Mucosa of descending colon (tissue), 3 donors: ENCODE measurements around the gene CRTAC1. TPM values are rescaled to one million over a fixed set of nuclear protein-coding genes. Genes with fewer than 3 reads are reported as not detected.

Source experiments
- ATAC-seq: fragments of 200-7000 bp; cut with Tn5 transposase; one replicate; pipeline ENCODE4 v1.9.1; 2020; ENCODE audit warnings: mild to moderate bottlenecking, moderate library complexity
- DNase-seq, 3 donors: peaks; one replicate each; pipeline ENCODE4 v3.0.0-alpha.2; 2020
- H3K36me3 ChIP-seq: fragments of 200-600 bp; one replicate; pipeline ENCODE4 v1.8.0; 2021; ENCODE audit warnings: low read depth, mild to moderate bottlenecking
- H3K4me1 ChIP-seq: fragments of 200-600 bp; one replicate; pipeline ENCODE4 v1.8.0; 2021; ENCODE audit warnings: low read depth, mild to moderate bottlenecking
- H3K4me3 ChIP-seq: fragments of 200-600 bp; one replicate; pipeline ENCODE4 v1.8.0; 2021; ENCODE audit warnings: mild to moderate bottlenecking
- H3K9me3 ChIP-seq: fragments of 200-600 bp; one replicate; pipeline ENCODE4 v1.8.0; 2021; ENCODE audit warnings: mild to moderate bottlenecking
- CTCF ChIP-seq: fragments of 200-600 bp; IDR thresholded peaks from one replicate; pipeline ENCODE4 v1.8.0; 2022; ENCODE audit warnings: antibody characterized with exemption, mild to moderate bottlenecking
- intact Hi-C, 2 donors: fragments of 100-400 bp; cut with DNase I in 1 of 2; cut with micrococcal nuclease in 1 of 2; formaldehyde crosslinking; loops; one replicate each; pipeline versions ENCODE4 v1.11.0 to v1.11.1; 2022; cut with DNase I, micrococcal nuclease
- total RNA-seq, 3 donors: library from RNA; stranded (reverse); fragmentation: NEBNext Ultra II Directional in 2 of 3; extraction: Animal tissue kit (Norgen Biotek cat#: 25700) in 2 of 3; gene quantifications; one replicate each; pipeline versions ENCODE4 v1.2.1 to v1.2.4, GENCODE V29; 2021 to 2023
- donor health status: DM: no; HTN: no; CAD: no; lungs with moderate emphysema.
- donor health status: DM: no; HTN: no; CAD: no.
- donor health status: DM: no; HTN: yes; CAD: no.

CRTAC1 gene
- total RNA-seq, 3 donors from 2014 or later = 0.17 to 8.8 (median 1.0) TPM

DNA sequence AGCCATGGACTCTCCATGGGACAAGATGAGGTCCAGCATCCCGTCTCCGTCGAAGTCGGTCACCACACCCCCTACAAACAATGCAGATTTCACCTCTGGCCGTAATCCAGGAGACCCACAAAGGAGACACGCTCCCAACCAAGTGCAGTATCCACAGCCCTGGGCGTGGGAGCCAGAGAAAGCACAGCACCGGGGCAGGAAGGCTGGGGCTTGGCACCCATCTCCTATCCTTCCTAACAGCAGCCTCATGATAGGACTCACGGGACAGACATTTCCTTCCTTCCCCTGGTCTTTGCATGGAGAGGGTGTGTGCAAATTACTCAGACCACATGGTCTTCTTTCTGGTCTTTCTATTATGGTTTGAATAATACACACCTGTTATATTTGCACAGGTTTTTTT, 134.5 kb downstream of the CRTAC1 start:
- intact Hi-C loops = no loop called here
- H3K4me1 ChIP-seq = no peaks in the 10 kb centered on the region
- H3K9me3 ChIP-seq = no peaks in the 10 kb centered on the region
- TF ChIP-seq CTCF = no peak
- no peak overlapping the region for H3K4me3 ChIP-seq
- no peak for DNase-seq
- no peak for ATAC-seq
- no peaks in the 10 kb centered on the region for H3K36me3 ChIP-seq

- DNase-seq (no peak), ATAC-seq (no peak)
- TF ChIP-seq CTCF = no peak
- Histone ChIP-seq H3K36me3 (no peaks in the 10 kb centered on the region), H3K4me3 (no peak overlapping the region), H3K4me1 (no peaks in the 10 kb centered on the region), H3K9me3 (no peaks in the 10 kb centered on the region)
- intact Hi-C loops = no loop called here
Measured at GRCh38 chr10:97895084-97895483, 135.3 kb downstream of the CRTAC1 start.

DNA sequence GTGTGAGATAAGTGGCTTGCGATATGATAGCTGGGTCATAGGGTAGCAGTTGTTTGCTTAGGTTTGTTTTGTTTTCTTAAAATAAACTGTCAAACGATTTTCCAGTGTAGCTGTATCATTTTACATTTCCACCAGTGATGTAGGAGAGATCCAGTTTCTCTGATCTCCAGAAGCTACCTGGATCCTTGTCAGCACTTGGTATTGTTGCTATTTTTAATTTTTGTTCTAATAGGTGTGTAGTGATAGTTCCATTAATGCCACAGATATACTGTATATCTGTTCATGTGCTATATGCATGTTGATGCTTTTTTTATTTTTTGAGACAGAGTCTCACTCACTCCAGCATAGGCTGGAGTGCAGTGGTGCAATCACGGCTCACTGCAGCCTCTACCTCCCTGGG, 136.3 kb downstream of the CRTAC1 start:
- H3K4me1 ChIP-seq = no peaks in the 10 kb centered on the region
- intact Hi-C loops = no loop called here
- DNase-seq (no peak), ATAC-seq (no peak)
- H3K4me3 ChIP-seq = no peak overlapping the region
- H3K9me3 ChIP-seq = no peaks in the 10 kb centered on the region
- no peaks in the 10 kb centered on the region for H3K36me3 ChIP-seq
- TF ChIP-seq CTCF = no peak

- ATAC-seq (no peak), DNase-seq (no peak)
- intact Hi-C loops = no loop called here
- H3K36me3 ChIP-seq = no peaks in the 10 kb centered on the region
- no peaks in the 10 kb centered on the region for H3K4me1 ChIP-seq
- H3K4me3 ChIP-seq = no peak overlapping the region
- no peaks in the 10 kb centered on the region for H3K9me3 ChIP-seq
- TF ChIP-seq CTCF = no peak
Measured at GRCh38 chr10:97892939-97893338, 137.5 kb downstream of the CRTAC1 start.

GRCh38 chr10:97892506-97892905, 137.9 kb downstream of the CRTAC1 start:
- ATAC-seq = no peak
- TF ChIP-seq CTCF = no peak
- intact Hi-C loops = no loop called here
- Histone ChIP-seq H3K36me3 (no peaks in the 10 kb centered on the region), H3K4me3 (no peak overlapping the region), H3K4me1 (no peaks in the 10 kb centered on the region), H3K9me3 (no peaks in the 10 kb centered on the region)
- DNase-seq = no peak

- ATAC-seq (no peak), DNase-seq (no peak)
- intact Hi-C loops = no loop called here
- no peaks in the 10 kb centered on the region for H3K9me3 ChIP-seq
- H3K4me3 ChIP-seq = no peak overlapping the region
- H3K4me1 ChIP-seq = no peaks in the 10 kb centered on the region
- no peaks in the 10 kb centered on the region for H3K36me3 ChIP-seq
- no peak for TF ChIP-seq CTCF
Measured at GRCh38 chr10:97891497-97892167, 138.8 kb downstream of the CRTAC1 start.
